Stimulated activated CD4-positive, alpha-beta T cell treated with anti-CD3 and anti-CD28 coated beads, Interleukin-1b, Interleukin-23, amount 100 ng/mL, for 4 hours (primary cell): ENCODE measurements around the gene GHRL.
"Not testable (repeated sequence)": the region's sequence is repeated elsewhere in the genome, so short reads cannot be mapped to it uniquely, and the experiment has no call there.

Experiments
- DNase-seq, 2 donors: peaks; one replicate each; pipeline ENCODE4 v3.0.0-alpha.2; 2020; ENCODE audit warnings: low read depth in 2 of 2

GHRL gene

GRCh38 chr3:10299175-10299574, 6.4 kb upstream of the GHRL start:
- no peak for DNase-seq

DNA sequence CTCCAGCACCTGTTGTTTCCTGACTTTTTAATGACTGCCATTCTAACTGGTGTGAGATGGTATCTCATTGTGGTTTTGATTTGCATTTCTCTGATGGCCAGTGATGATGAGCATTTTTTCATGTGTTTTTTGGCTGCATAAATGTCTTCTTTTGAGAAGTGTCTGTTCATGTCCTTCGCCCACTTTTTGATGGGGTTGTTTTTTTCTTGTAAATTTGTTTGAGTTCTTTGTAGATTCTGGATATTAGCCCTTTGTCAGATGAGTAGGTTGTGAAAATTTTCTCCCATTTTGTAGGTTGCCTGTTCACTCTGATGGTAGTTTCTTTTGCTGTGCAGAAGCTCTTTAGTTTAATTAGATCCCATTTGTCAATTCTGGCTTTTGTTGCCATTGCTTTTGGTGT, 5.3 kb upstream of the GHRL start:
- DNase-seq, result not testable (repeated sequence)

- no peak for DNase-seq
Observed at GRCh38 chr3:10294030-10294586, 1.4 kb upstream of the GHRL start.

GRCh38 chr3:10291641-10292040, 1.1 kb downstream of the GHRL start:
- DNase-seq, result no peak

DNA sequence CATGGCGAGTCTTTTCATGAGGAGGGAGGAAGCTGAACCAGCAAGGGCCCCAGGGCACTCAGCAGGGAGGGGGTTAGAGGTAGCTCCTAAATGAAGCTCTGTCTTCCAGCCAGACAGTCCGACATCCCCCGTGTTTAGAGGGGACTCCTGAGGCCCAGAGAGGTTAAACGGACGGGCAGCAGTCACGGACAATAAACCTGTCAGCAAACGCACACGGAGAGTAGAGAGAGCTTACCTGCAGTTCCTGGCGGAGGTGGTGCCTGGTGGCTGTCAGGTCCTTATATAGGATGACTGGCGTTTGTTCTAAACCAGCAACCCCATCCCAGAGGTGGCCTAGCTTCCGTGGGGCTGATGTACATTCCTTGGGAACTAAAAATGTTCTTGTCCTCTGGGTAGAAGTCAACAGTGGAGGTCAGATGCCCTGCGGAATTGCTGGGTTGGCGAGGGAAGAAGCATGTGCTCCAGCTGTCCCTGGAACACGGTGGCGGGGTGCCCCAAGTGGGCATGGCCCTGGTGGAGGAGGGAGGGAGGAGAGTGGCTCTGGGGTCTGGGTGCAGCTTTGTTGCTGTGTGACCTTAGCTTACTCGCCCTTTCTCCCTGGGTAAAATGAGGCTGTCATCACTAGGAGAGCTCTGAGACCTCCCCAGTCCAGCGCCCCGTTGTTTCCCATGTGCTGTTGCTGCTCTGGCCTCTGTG, 2.1 kb downstream of the GHRL start:
- DNase-seq, result no peak

DNA sequence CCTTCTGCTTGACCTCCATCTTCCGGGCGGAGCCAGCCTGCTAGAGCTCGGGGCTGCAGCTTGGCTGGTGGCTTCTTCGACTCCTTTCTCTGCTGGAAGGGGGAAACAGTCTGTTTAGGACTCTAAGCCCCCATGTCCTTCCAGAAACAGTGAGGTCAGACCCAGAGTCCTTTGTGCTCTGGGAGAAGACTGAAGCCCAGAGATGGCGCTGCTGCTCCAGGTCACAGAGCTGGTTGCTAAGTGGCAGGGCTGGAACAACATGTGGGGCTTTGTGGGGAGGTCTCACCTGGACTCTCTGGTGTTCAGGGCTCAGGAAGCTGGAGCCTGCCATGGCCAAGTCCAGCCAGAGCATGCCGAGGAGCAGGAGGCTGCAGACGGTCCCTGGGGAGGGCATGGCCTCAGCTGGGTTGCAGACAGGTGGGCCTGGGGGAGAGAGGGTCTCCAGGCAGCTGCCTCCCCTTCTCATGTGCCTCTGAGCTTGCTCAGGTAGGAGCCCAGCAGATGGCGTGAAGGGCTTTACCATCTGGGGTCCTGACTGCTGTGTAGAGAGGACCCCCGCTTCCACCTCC, 2.9 kb downstream of the GHRL start:
- no peak for DNase-seq

DNA sequence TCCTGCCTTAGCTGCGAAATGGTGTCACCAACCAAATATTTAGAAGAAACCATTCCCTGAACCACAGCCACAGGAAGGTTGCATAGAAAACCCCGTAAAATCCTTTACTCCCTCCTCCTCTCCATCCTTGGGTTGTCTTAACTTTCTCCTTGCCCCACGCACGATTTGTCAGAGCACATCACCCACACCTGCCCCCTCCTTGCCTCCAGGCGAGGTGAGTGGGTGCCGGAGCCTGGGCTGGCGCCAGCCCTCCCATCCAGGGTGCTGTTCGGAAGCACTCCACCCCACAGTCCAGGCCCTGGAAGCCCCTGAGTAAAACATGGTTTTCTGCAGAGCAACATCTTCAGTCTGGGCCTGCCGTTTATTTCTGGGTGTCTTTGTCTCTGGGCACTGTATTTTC, 3.7 kb downstream of the GHRL start:
- DNase-seq, result no peak

GRCh38 chr3:10288575-10288960, 4.2 kb downstream of the GHRL start:
- DNase-seq, result no peak

- no peak for DNase-seq
Observed at GRCh38 chr3:10287936-10288574, 4.7 kb downstream of the GHRL start.

DNA sequence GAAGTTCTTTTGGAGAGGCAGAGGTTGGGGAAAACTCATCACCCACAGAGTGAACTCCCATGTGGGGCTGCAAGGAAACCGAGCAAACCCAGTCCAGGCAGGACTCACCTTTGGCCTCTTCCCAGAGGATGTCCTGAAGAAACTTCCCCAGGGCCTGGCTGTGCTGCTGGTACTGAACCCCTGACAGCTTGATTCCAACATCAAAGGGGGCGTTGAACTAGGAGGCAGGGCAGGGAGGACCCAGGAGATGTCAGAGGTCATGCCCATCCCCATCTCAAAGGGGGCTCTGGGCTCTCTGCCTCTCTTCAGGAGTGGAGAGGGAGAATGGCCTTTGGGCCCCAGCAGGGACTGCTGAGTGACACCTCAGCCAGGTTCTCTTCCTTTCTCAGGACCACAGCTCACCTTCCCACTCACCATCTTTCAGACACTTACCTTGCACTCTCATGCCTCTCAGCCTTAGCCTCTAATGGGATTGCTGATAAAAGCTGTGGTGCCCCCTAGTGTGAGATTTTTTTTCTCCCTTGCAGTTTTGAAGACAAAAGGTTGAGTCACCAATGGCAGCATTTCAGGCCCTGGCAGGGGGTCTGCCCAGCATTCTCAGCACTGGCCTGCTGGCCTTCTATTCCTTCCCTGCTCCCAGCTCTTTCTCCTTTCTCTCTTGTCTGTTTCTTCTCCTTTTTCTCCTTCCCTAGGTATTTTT, 6.0 kb downstream of the GHRL start:
- DNase-seq, result peak in 1 of 2 donors; percentile 38

DNA sequence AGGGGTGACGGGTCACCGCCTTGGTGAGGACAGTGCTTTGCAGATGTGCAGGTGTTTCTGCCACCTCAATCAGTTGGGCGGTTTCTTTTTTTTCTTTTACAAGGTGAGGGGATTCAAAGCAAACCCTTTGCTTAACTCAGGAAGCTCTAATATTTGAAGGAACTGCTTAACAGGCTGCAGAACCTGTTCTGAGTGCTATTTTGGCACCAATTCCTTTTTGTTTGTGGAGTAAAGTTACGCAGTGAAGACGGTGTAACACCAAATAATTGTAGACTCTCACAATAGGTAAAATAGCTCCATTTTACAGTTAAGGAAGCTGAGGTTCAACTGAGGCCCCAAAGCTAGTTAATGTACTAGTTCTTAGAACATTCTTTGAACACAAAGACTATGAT, 6.6 kb downstream of the GHRL start:
- DNase-seq, result no peak

GRCh38 chr3:10285272-10286132, 7.2 kb downstream of the GHRL start:
- no peak for DNase-seq

- DNase-seq, result peak in 1 of 2 donors; percentile 17
Observed at GRCh38 chr3:10284496-10284895, 8.3 kb downstream of the GHRL start.

GRCh38 chr3:10283638-10284037, 9.1 kb downstream of the GHRL start:
- DNase-seq, result no peak

DNA sequence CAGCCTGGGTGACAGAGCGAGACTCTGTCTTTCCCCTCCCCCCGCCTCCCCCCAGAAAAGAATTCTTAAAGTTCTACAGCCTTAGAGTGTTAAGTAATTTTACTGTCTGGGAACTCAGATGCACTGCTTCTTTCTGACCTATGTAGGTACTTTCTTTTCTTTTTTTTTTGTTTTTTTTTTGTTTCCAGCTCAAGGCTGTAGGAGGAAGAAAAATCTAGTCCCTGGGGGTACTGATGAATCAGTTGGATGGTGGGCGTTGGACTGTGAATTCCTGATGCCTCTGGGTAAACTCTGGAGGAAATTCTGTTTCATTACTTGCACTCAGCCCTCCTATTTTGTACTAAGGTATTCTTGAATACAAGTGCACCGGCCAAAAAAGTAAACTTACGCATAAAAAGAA, 10.8 kb downstream of the GHRL start:
- DNase-seq, result no peak

DNA sequence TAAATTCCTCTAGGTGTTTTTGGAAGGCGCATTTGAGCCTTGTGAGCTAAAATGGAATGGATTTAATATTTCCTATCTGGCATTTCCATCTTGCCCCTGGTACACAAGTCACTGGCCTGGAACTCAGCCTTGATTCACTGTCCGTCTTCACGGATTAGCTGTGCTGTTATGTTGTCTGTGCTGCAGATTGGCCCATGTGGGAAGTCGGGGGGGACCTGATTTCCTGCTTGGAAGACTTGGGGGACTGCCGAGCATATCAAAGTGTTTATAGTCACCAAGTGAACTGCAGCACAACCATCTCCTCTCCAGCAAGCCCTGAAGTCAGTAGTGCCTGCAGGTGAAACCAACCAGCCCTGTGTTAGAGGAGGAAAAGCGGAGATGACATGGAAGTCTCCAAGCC, 12.2 kb downstream of the GHRL start:
- DNase-seq, result no peak

- DNase-seq, result no peak
Observed at GRCh38 chr3:10280177-10280529, 12.6 kb downstream of the GHRL start.

GRCh38 chr3:10279384-10280176, 13.2 kb downstream of the GHRL start:
- DNase-seq, result no peak

GRCh38 chr3:10278501-10278900, 14.2 kb downstream of the GHRL start:
- DNase-seq, result no peak

DNA sequence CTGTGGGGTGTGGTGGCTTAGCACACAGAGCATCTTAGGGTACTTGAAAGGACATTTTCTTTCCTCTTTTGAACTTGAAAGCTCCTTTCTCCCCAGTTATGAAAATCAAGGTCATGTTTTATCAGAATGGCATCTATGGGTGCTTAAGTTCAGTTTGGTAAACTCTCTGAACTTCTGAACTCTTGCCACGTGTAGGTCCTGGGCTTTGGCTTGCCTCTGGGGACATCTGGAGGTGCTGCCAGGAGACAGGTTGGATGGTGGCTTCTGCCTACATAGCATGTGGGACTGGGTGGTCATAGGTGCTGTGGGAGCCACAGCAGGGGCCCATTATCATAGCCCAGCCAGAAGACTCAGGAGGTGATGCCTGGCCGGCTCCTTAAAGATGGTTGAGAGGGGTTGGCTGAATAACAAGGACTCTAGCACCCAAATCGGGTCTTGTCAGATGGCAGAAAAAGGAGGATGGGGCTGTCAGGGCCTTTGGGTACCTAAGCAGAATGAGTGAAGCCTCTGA, 15.6 kb downstream of the GHRL start:
- no peak for DNase-seq

DNA sequence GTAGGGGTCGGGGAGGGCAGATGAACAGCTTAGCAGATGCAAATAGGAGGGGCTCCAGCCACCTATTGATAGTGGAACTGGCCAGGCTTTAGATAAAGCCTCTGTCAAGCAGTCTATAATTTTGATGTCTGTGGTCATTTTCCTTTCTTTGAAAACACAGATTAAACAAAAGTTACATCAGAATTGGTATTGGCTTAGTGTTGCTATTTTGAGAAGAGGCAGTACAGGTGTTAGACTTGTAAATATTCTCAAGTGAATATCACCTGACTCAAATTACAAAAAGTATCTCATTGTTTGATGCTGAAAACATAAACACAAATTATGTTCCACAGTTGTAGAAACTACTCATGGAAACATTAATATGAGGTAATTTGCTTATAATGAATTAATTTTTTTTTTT, 18.1 kb downstream of the GHRL start:
- no peak for DNase-seq
